Mammary epithelial cell (primary cell): ENCODE data around the gene CIPC.

Source experiments
- EZH2 ChIP-seq: IDR thresholded peaks from 2 replicates; pipeline ENCODE4 v1.6.1; 2012; ENCODE audit warnings: low read length, inconsistent platforms, borderline replicate concordance
- TF ChIP-seq, protein P1 (sequence below), 2 donors: IDR thresholded peaks in 1 of 2; conservative IDR thresholded peaks in 1 of 2; 2 replicates each; pipeline ENCODE4 v1.5.1; 2011 to 2012; ENCODE audit warnings: inconsistent platforms in 2 of 2, low read length in 2 of 2, mild to moderate bottlenecking in 2 of 2, control low read depth in 1 of 2, low read depth in 1 of 2; ENCODE audit not compliant: insufficient read depth in 1 of 2; ENCODE audit errors: extremely low read depth in 1 of 2

DNA sequence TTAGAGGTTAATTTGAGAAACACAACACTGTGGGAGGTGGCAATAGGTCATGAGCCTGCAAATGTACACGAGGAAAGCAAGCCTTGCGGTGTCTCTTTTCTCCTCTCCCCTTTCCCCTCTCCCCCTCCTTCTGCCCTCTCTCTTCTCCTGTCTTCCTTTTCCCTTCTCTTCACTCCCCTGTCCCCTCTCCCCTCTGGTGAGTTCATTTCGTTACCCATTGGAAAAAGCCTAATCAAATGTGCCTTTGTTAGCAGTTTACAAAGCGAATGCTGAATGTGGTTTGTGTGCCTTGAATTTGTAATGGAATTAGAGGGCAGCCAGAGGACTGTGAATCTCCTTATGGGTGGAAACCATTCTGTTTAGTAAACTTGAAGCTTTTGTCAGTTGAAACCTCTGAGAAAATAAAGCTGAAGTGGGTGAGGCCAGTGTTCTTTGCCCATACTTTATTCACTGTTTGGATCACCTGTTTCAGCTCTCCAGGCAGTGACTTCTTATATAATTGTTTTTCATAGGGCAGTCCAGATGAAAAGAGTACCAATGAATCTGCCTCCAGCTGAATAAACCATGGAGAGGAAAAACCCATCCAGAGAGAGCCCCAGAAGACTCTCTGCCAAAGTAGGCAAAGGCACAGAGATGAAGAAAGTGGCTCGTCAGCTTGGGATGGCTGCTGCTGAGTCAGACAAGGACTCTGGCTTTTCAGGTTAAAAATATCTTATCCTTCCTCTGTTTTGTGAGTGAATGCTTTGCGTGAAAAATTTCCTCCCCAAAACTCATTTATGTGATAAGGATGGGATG, 7.3 kb downstream of the CIPC start:
- TF ChIP-seq, protein P1, sequence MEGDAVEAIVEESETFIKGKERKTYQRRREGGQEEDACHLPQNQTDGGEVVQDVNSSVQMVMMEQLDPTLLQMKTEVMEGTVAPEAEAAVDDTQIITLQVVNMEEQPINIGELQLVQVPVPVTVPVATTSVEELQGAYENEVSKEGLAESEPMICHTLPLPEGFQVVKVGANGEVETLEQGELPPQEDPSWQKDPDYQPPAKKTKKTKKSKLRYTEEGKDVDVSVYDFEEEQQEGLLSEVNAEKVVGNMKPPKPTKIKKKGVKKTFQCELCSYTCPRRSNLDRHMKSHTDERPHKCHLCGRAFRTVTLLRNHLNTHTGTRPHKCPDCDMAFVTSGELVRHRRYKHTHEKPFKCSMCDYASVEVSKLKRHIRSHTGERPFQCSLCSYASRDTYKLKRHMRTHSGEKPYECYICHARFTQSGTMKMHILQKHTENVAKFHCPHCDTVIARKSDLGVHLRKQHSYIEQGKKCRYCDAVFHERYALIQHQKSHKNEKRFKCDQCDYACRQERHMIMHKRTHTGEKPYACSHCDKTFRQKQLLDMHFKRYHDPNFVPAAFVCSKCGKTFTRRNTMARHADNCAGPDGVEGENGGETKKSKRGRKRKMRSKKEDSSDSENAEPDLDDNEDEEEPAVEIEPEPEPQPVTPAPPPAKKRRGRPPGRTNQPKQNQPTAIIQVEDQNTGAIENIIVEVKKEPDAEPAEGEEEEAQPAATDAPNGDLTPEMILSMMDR (conservative IDR thresholded peaks at IDR 0.05 in 1 of 2, IDR thresholded peaks at IDR 0.05 in 1 of 2; ENCODE audit: extremely low read depth in 1 of 2, insufficient read depth in 1 of 2, low read depth in 1 of 2, low read length in 2 of 2) = no peak
- TF ChIP-seq EZH2 = no peak
